GM21360 (cell line): ENCODE data around the gene MED22.
A peak's percentile ranks its signal among the peaks of the same experiment; 100 is the strongest.

Experiments
- ATAC-seq: cut with Tn5 transposase; IDR thresholded peaks from one replicate; pipeline ENCODE4 v1.9.1; 2021; ENCODE audit warnings: mild to moderate bottlenecking, moderate library complexity; ENCODE audit not compliant: unreplicated experiment

The MED22 gene

GRCh38 chr9:133356391-133357091 is 8.6 kb upstream of the MED22 start, which contains the start of the genes SURF1 and SURF2:
Gene SURF1, minus strand, starts transcription at chr9:133356487. Its CDS starts 34 bp downstream, at chr9:133356453.
Gene SURF2, plus strand, starts transcription at chr9:133356550. Its CDS starts 43 bp downstream, at chr9:133356593.
- no peak for ATAC-seq

GRCh38 chr9:133355881-133356357 is 8.0 kb upstream of the MED22 start:
- no peak for ATAC-seq

GRCh38 chr9:133354766-133355165 is 6.8 kb upstream of the MED22 start:
- ATAC-seq = no peak

- ATAC-seq = no peak
Observed at GRCh38 chr9:133353548-133353947, 5.6 kb upstream of the MED22 start.

- no peak for ATAC-seq
Observed at GRCh38 chr9:133352635-133353340, 4.9 kb upstream of the MED22 start.

- no peak for ATAC-seq
Observed at GRCh38 chr9:133351908-133352634, 4.1 kb upstream of the MED22 start.

- ATAC-seq = no peak
Observed at GRCh38 chr9:133351526-133351907, 3.6 kb upstream of the MED22 start.

- ATAC-seq = no peak
Observed at GRCh38 chr9:133349965-133350616, 2.2 kb upstream of the MED22 start.

GRCh38 chr9:133348718-133349573 is 1.0 kb upstream of the MED22 start:
- no peak for ATAC-seq

GRCh38 chr9:133347515-133347984 is 381 bp downstream of the MED22 start:
- ATAC-seq = peak; percentile 21

GRCh38 chr9:133346021-133346785 is 1.7 kb downstream of the MED22 start:
- ATAC-seq = no peak

GRCh38 chr9:133345596-133345995 is 2.3 kb downstream of the MED22 start:
- ATAC-seq = no peak

- ATAC-seq = no peak
Observed at GRCh38 chr9:133344979-133345378, 3.0 kb downstream of the MED22 start.

GRCh38 chr9:133344071-133344470 is 3.9 kb downstream of the MED22 start:
- no peak for ATAC-seq

- no peak for ATAC-seq
Observed at GRCh38 chr9:133342570-133342969, 5.4 kb downstream of the MED22 start.

GRCh38 chr9:133342069-133342406 is 5.9 kb downstream of the MED22 start:
- no peak for ATAC-seq

GRCh38 chr9:133341369-133342068 is 6.4 kb downstream of the MED22 start:
- ATAC-seq = no peak

- no peak for ATAC-seq
Observed at GRCh38 chr9:133340916-133341315, 7.0 kb downstream of the MED22 start.

GRCh38 chr9:133340256-133340655 is 7.7 kb downstream of the MED22 start:
- no peak for ATAC-seq
